Measurements from ENCODE around the gene HIGD1C.
"Not testable (repeated sequence)": the region's sequence is repeated elsewhere in the genome, so short reads cannot be mapped to it uniquely, and the experiment has no call there.

HIGD1C gene

GRCh38 chr12:50934371-50934851 lies 17.9 kb upstream of the HIGD1C start:
- no peak for DNase-seq

GRCh38 chr12:50934981-50935807 lies 17.1 kb upstream of the HIGD1C start:
- DNase-seq, result no peak

- DNase-seq, result no peak
These were observed 15.4 kb upstream of the HIGD1C start for GRCh38 chr12:50936821-50937530.

- no peak for DNase-seq
These were observed 14.7 kb upstream of the HIGD1C start for GRCh38 chr12:50937653-50938052.

GRCh38 chr12:50947933-50948626 lies 4.3 kb upstream of the HIGD1C start:
- no peak for DNase-seq

- DNase-seq, result no peak
These were observed 3.5 kb upstream of the HIGD1C start for GRCh38 chr12:50948798-50949197.

- no peak for DNase-seq
These were observed 2.5 kb upstream of the HIGD1C start for GRCh38 chr12:50949801-50950302.

GRCh38 chr12:50951112-50951511 lies 1.2 kb upstream of the HIGD1C start:
- no peak for DNase-seq

- DNase-seq, result no peak
These were observed 703 bp downstream of the HIGD1C start for GRCh38 chr12:50953047-50953446.

GRCh38 chr12:50954789-50955188 lies 2.4 kb downstream of the HIGD1C start:
- DNase-seq, result not testable (repeated sequence)

GRCh38 chr12:50955288-50955687 lies 2.9 kb downstream of the HIGD1C start:
- DNase-seq, result no peak

GRCh38 chr12:50955697-50956096 lies 3.4 kb downstream of the HIGD1C start:
- DNase-seq, result no peak

GRCh38 chr12:50960130-50960529 lies 7.8 kb downstream of the HIGD1C start:
- no peak for DNase-seq

GRCh38 chr12:50961708-50962107 lies 9.4 kb downstream of the HIGD1C start:
- DNase-seq, result no peak

- no peak for DNase-seq
These were observed 12.1 kb downstream of the HIGD1C start for GRCh38 chr12:50964432-50964831.

GRCh38 chr12:50971946-50972345 lies 19.6 kb downstream of the HIGD1C start:
- DNase-seq, result peak; percentile 39

GRCh38 chr12:50979369-50980052 lies 27.2 kb downstream of the HIGD1C start:
- no peak for DNase-seq

GRCh38 chr12:50980545-50980944 lies 28.2 kb downstream of the HIGD1C start:
- no peak for DNase-seq

- DNase-seq, result no peak
These were observed 29.2 kb downstream of the HIGD1C start for GRCh38 chr12:50981319-50982239.

GRCh38 chr12:50984586-50985298 lies 32.4 kb downstream of the HIGD1C start:
- DNase-seq, result peak; percentile 27

- DNase-seq, result peak; percentile 66
These were observed 33.0 kb downstream of the HIGD1C start for GRCh38 chr12:50985322-50985721.

Data from fibroblast of upper back skin (primary cell).